HG03060 (cell line): ENCODE data around the gene C14orf39.
"Not testable (repeated sequence)": the region's sequence is repeated elsewhere in the genome, so short reads cannot be mapped to it uniquely, and the experiment has no call there.

Experiments
- ATAC-seq: cut with Tn5 transposase; IDR thresholded peaks from one replicate; pipeline ENCODE4 v1.9.1; 2021; ENCODE audit warnings: low read depth, moderate number of reproducible peaks; ENCODE audit not compliant: unreplicated experiment

C14orf39 gene

GRCh38 chr14:60495946-60496345 is 10.1 kb upstream of the C14orf39 start:
- no peak for ATAC-seq

GRCh38 chr14:60490270-60490669 is 4.4 kb upstream of the C14orf39 start:
- ATAC-seq, result no peak

GRCh38 chr14:60488175-60488574 is 2.3 kb upstream of the C14orf39 start:
- ATAC-seq, result no peak

- ATAC-seq, result no peak
These were observed 1.3 kb upstream of the C14orf39 start for GRCh38 chr14:60487211-60487610.

- ATAC-seq, result no peak
These were observed 736 bp downstream of the C14orf39 start for GRCh38 chr14:60485057-60485597.

GRCh38 chr14:60482743-60483142 is 3.1 kb downstream of the C14orf39 start:
- no peak for ATAC-seq

- not testable (repeated sequence) for ATAC-seq
These were observed 5.6 kb downstream of the C14orf39 start for GRCh38 chr14:60480248-60480647.

- ATAC-seq, result no peak
These were observed 30.0 kb downstream of the C14orf39 start for GRCh38 chr14:60455875-60456274.

GRCh38 chr14:60430276-60430675 is 55.6 kb downstream of the C14orf39 start:
- no peak for ATAC-seq

- ATAC-seq, result no peak
These were observed 65.8 kb downstream of the C14orf39 start for GRCh38 chr14:60420050-60420449.

GRCh38 chr14:60397550-60397949 is 88.3 kb downstream of the C14orf39 start:
- not testable (repeated sequence) for ATAC-seq

GRCh38 chr14:60396718-60397343 is 89.0 kb downstream of the C14orf39 start:
- ATAC-seq, result no peak
